GM12878 (cell line): ENCODE data around the gene HSD17B12. TPM values are rescaled to one million over a fixed set of nuclear protein-coding genes. Genes with fewer than 3 reads are reported as not detected.

Experiments used
- ATF7 ChIP-seq: fragments of 450-650 bp; IDR thresholded peaks from 2 replicates; pipeline ENCODE4 v1.6.1; 2016; ENCODE audit warnings: low read depth, mild to moderate bottlenecking
- CTCF ChIP-seq, 3 experiments: IDR thresholded peaks in 2 of 3; conservative IDR thresholded peaks in 1 of 3; 2 replicates each; pipeline ENCODE4 v1.5.1; 2011; ENCODE audit warnings: low read depth in 3 of 3, low read length in 3 of 3, mild to moderate bottlenecking in 3 of 3, control low read depth in 2 of 3, moderate library complexity in 2 of 3, inconsistent platforms in 1 of 3, mixed read lengths in 1 of 3; ENCODE audit not compliant: control insufficient read depth in 2 of 3, insufficient read depth in 1 of 3; ENCODE audit errors: extremely low read depth in 1 of 3
- ESRRA ChIP-seq: IDR thresholded peaks from 2 replicates; pipeline ENCODE4 v1.6.1; 2012; ENCODE audit warnings: mild to moderate bottlenecking, low read length, improper control_type of control experiment
- EZH2 ChIP-seq: IDR thresholded peaks from 2 replicates; pipeline ENCODE4 v1.6.1; 2012; ENCODE audit warnings: low read depth, mild to moderate bottlenecking, control low read depth, inconsistent platforms, low read length, borderline replicate concordance; ENCODE audit not compliant: control insufficient read depth
- FOXM1 ChIP-seq: IDR thresholded peaks from 2 replicates; pipeline ENCODE4 v1.6.1; 2012; ENCODE audit warnings: low read depth, mild to moderate bottlenecking, inconsistent platforms, low read length, moderate library complexity
- GATAD2B ChIP-seq: fragments of 450-650 bp; conservative IDR thresholded peaks from 2 replicates; pipeline ENCODE4 v1.6.1; 2017; ENCODE audit warnings: low read depth, mild to moderate bottlenecking, moderate library complexity
- KDM1A ChIP-seq: fragments of 200-600 bp; sonication (generic); IDR thresholded peaks from 2 replicates; pipeline ENCODE4 v1.6.1; 2016; ENCODE audit warnings: borderline replicate concordance
- MEF2A ChIP-seq: IDR thresholded peaks from 2 replicates; pipeline ENCODE4 v1.6.1; 2011; ENCODE audit warnings: low read depth, mild to moderate bottlenecking, low read length, moderate library complexity; ENCODE audit not compliant: insufficient read depth
- MLLT1 ChIP-seq: fragments of 450-650 bp; IDR thresholded peaks from 2 replicates; pipeline ENCODE4 v1.6.1; 2016; ENCODE audit warnings: mild to moderate bottlenecking
- NFIC ChIP-seq: IDR thresholded peaks from 2 replicates; pipeline ENCODE4 v1.6.1; 2012; ENCODE audit warnings: low read depth, mild to moderate bottlenecking, inconsistent platforms, low read length, moderate library complexity
- NFYB ChIP-seq: IDR thresholded peaks from 2 replicates; pipeline ENCODE4 v1.6.1; 2011; ENCODE audit warnings: low read depth, mild to moderate bottlenecking, low read length, improper control_type of control experiment, moderate library complexity; ENCODE audit not compliant: insufficient read depth
- POLR2AphosphoS5 ChIP-seq: IDR thresholded peaks from 2 replicates; pipeline ENCODE4 v1.6.1; 2011; ENCODE audit warnings: mild to moderate bottlenecking, low read length, inconsistent platforms
- RB1 ChIP-seq: fragments of 450-650 bp; formaldehyde crosslinking; IDR thresholded peaks from 2 replicates; pipeline ENCODE4 v1.6.1; 2017; ENCODE audit warnings: mild to moderate bottlenecking, borderline replicate concordance
- RCOR1 ChIP-seq: conservative IDR thresholded peaks from 2 replicates; pipeline ENCODE4 v1.6.1; 2012; ENCODE audit warnings: low read depth, low read length, improper control_type of control experiment
- SMAD1 ChIP-seq: fragments of 450-650 bp; IDR thresholded peaks from 2 replicates; pipeline ENCODE4 v1.6.1; 2018; ENCODE audit warnings: mild to moderate bottlenecking, low read depth; ENCODE audit not compliant: partially characterized antibody
- SREBF2 ChIP-seq: IDR thresholded peaks from 2 replicates; pipeline ENCODE4 v1.6.1; 2012; ENCODE audit warnings: mild to moderate bottlenecking, low read length
- TCF7 ChIP-seq: IDR thresholded peaks from 2 replicates; pipeline ENCODE4 v1.6.1; 2014; ENCODE audit warnings: antibody characterized with exemption, borderline replicate concordance
- ZBED1 ChIP-seq: IDR thresholded peaks from 2 replicates; pipeline ENCODE4 v1.6.1; 2016; ENCODE audit warnings: borderline replicate concordance
- ZZZ3 ChIP-seq: IDR thresholded peaks from 2 replicates; pipeline ENCODE4 v1.6.1; 2011; ENCODE audit warnings: low read depth; ENCODE audit not compliant: control insufficient read depth, insufficient read length
- polyA plus RNA-seq, 11 experiments: library from polyadenylated mRNA; depleted of rRNA in 4 of 11; unstranded in 6 of 11; stranded (reverse) in 5 of 11; fragments of >200 nt; fragmentation: Nextera tagmentation in 4 of 11; fragmentation: Illumina TruSeq in 1 of 11; extraction: Ambion mirVana in 4 of 11; extraction: Trizol in 1 of 11; gene quantifications; 1 replicate in 1 of 11; 2 replicates in 10 of 11; pipeline versions ENCODE4 v1.2.1 to v1.2.3, GENCODE V29; 2011 to 2016; ENCODE audit warnings: inconsistent platforms in 2 of 11, missing spikeins in 2 of 11, low read depth in 1 of 11
- total RNA-seq, 4 experiments: library from RNA; depleted of rRNA in 3 of 4; stranded (reverse); fragments of >200 nt in 3 of 4; fragmentation: Illumina TruSeq in 1 of 4; extraction: Trizol in 1 of 4; gene quantifications; 2 replicates each; pipeline versions ENCODE4 v1.2.1 to v1.2.3, GENCODE V29; 2013 to 2021
- TF ChIP-seq, protein P1 (sequence below): fragments of 450-650 bp; conservative IDR thresholded peaks from 2 replicates; pipeline ENCODE4 v1.6.1; 2017; ENCODE audit warnings: mild to moderate bottlenecking, moderate library complexity
- TF ChIP-seq, protein P2 (sequence below): fragments of 450-650 bp; IDR thresholded peaks from 2 replicates; pipeline ENCODE4 v1.6.1; 2018; ENCODE audit warnings: borderline replicate concordance, mild to moderate bottlenecking; ENCODE audit not compliant: partially characterized antibody

HSD17B12 gene
- total and polyA plus RNA-seq, 10 of the 15 experiments (the other 5 are each of a cell fraction or from before 2014, with no cell fraction given): 23.6 to 88.0 (median 64.7) TPM

DNA sequence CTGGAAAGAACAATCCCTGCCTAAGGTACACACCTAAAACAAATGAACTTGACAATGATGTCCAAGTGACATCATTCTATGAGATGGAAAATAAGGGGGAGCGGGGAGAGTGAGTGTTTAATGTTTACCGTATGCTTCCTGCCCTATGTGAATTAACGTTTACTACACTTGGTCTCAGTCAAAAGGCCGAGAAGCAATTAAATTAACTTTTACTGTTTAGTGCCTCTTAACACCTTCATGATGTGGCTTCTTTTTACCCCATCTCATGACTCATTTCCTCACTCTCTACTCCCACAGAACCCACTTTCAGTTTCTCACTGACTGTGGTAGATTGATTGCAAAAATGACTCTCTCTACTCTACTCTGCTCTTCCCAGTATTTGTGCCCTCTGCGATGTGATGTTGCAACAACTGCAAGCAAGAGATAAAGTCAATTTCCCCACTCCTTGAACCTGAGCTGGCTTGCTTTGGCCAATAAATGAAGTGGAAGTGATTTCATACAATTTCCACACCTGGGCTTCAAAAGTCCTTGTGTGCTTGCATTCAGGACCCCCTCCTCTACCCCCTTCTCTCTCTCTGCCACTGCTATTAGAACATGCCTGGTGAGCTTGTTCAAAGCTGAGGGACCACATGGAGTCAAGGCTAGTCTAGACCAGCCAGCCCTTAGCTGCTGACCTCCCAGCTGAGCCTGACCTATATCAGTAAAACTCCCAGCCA, 188.5 kb downstream of the HSD17B12 start (continued):
- TF ChIP-seq FOXM1 (peak; percentile 85), MEF2A (peak; percentile 82), SREBF2 (no peak), NFIC (peak; percentile 94), CTCF (IDR thresholded peaks at IDR 0.05 in 2 of 3, conservative IDR thresholded peaks at IDR 0.05 in 1 of 3; ENCODE audit: control insufficient read depth in 2 of 3, extremely low read depth in 1 of 3, insufficient read depth in 1 of 3, low read depth in 3 of 3, low read length in 3 of 3) (no peak), MLLT1 (peak; percentile 98), RCOR1 (peak; percentile 94; the same call in 1 of the 2 replicates), RB1 (no peak), ATF7 (peak; percentile 98), GATAD2B (peak; percentile 68), NFYB (peak; percentile 58), ZBED1 (peak; percentile 90; the same call in 1 of the 2 replicates), EZH2 (no peak), KDM1A (no peak), POLR2AphosphoS5 (no peak), SMAD1 (peak; percentile 48), ZZZ3 (no peak), ESRRA (no peak), TCF7 (peak; percentile 94)
- TF ChIP-seq, protein P1, sequence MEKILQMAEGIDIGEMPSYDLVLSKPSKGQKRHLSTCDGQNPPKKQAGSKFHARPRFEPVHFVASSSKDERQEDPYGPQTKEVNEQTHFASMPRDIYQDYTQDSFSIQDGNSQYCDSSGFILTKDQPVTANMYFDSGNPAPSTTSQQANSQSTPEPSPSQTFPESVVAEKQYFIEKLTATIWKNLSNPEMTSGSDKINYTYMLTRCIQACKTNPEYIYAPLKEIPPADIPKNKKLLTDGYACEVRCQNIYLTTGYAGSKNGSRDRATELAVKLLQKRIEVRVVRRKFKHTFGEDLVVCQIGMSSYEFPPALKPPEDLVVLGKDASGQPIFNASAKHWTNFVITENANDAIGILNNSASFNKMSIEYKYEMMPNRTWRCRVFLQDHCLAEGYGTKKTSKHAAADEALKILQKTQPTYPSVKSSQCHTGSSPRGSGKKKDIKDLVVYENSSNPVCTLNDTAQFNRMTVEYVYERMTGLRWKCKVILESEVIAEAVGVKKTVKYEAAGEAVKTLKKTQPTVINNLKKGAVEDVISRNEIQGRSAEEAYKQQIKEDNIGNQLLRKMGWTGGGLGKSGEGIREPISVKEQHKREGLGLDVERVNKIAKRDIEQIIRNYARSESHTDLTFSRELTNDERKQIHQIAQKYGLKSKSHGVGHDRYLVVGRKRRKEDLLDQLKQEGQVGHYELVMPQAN: no peak
- TF ChIP-seq, protein P2, sequence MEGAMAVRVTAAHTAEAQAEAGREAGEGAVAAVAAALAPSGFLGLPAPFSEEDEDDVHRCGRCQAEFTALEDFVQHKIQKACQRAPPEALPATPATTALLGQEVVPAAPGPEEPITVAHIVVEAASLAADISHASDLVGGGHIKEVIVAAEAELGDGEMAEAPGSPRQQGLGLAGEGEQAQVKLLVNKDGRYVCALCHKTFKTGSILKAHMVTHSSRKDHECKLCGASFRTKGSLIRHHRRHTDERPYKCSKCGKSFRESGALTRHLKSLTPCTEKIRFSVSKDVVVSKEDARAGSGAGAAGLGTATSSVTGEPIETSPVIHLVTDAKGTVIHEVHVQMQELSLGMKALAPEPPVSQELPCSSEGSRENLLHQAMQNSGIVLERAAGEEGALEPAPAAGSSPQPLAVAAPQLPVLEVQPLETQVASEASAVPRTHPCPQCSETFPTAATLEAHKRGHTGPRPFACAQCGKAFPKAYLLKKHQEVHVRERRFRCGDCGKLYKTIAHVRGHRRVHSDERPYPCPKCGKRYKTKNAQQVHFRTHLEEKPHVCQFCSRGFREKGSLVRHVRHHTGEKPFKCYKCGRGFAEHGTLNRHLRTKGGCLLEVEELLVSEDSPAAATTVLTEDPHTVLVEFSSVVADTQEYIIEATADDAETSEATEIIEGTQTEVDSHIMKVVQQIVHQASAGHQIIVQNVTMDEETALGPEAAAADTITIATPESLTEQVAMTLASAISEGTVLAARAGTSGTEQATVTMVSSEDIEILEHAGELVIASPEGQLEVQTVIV: no peak
